Hippocampal formation (tissue), 2 donors: ENCODE data around the gene DAGLA.
A peak's percentile ranks its signal among the peaks of the same experiment; 100 is the strongest.

ENCODE experiments used
- DNase-seq, 2 donors: peaks; one replicate each; lab custom pipeline; 2025; lab: John Stamatoyannopoulos, UW

The DAGLA gene

GRCh38 chr11:61747192-61747966, 67.2 kb downstream of the DAGLA start:
- DNase-seq = peak; percentile 78 to 86

- DNase-seq = no peak
Measured at GRCh38 chr11:61747967-61748285, 67.7 kb downstream of the DAGLA start.

GRCh38 chr11:61749591-61750217, 69.5 kb downstream of the DAGLA start:
- peak; percentile 94 for DNase-seq

- DNase-seq = no peak
Measured at GRCh38 chr11:61750631-61751273, 70.6 kb downstream of the DAGLA start.

- DNase-seq = no peak
Measured at GRCh38 chr11:61751384-61751783, 71.2 kb downstream of the DAGLA start.

- DNase-seq = peak; percentile 62 to 66
Measured at GRCh38 chr11:61752117-61752924, 72.1 kb downstream of the DAGLA start, which contains the start of gene MYRF. MYRF (plus strand) TSS chr11:61752636; CDS start chr11:61752745, 109 bp downstream.

GRCh38 chr11:61752925-61753521, 72.8 kb downstream of the DAGLA start:
- DNase-seq = no peak

- DNase-seq = no peak
Measured at GRCh38 chr11:61753672-61754071, 73.5 kb downstream of the DAGLA start.

- DNase-seq = no peak
Measured at GRCh38 chr11:61754534-61755482, 74.6 kb downstream of the DAGLA start.

GRCh38 chr11:61756147-61756451, 75.9 kb downstream of the DAGLA start:
- no peak for DNase-seq

GRCh38 chr11:61756452-61757212, 76.4 kb downstream of the DAGLA start:
- DNase-seq = no peak

GRCh38 chr11:61757213-61757862, 77.1 kb downstream of the DAGLA start:
- DNase-seq = peak in 1 of 2 donors; percentile 46

- DNase-seq = peak; percentile 80 to 86
Measured at GRCh38 chr11:61760946-61761345, 80.8 kb downstream of the DAGLA start.

- DNase-seq = no peak
Measured at GRCh38 chr11:61761440-61762222, 81.4 kb downstream of the DAGLA start.

GRCh38 chr11:61762223-61762615, 82.0 kb downstream of the DAGLA start:
- no peak for DNase-seq

- DNase-seq = no peak
Measured at GRCh38 chr11:61762798-61763197, 82.6 kb downstream of the DAGLA start.

GRCh38 chr11:61763930-61764605, 83.9 kb downstream of the DAGLA start:
- DNase-seq = no peak

- DNase-seq = no peak
Measured at GRCh38 chr11:61764606-61765260, 84.5 kb downstream of the DAGLA start.
